IMR-90 (cell line): ENCODE results near the gene USH2A.

ENCODE experiments used
- BHLHE40 ChIP-seq: fragments of 150-350 bp; IDR thresholded peaks from 2 replicates; pipeline ENCODE4 v1.6.1; 2016; ENCODE audit warnings: mild to moderate bottlenecking, low read depth, low read length
- CEBPB ChIP-seq: IDR thresholded peaks from 2 replicates; pipeline ENCODE4 v1.6.1; 2012; ENCODE audit warnings: low read depth, low read length, improper control_type of control experiment
- CHD1 ChIP-seq: IDR thresholded peaks from 2 replicates; pipeline ENCODE4 v1.6.1; 2012; ENCODE audit warnings: low read depth, low read length, improper control_type of control experiment
- CTCF ChIP-seq: conservative IDR thresholded peaks from 2 replicates; pipeline ENCODE4 v1.5.1; 2012; ENCODE audit warnings: mild to moderate bottlenecking, low read depth, low read length, improper control_type of control experiment
- FOS ChIP-seq: fragments of 150-350 bp; IDR thresholded peaks from 2 replicates; pipeline ENCODE4 v1.6.1; 2016; ENCODE audit warnings: low read depth, low read length
- MAFK ChIP-seq: IDR thresholded peaks from 2 replicates; pipeline ENCODE4 v1.6.1; 2012; ENCODE audit warnings: low read depth, low read length, improper control_type of control experiment
- MAZ ChIP-seq: IDR thresholded peaks from 2 replicates; pipeline ENCODE4 v1.6.1; 2012; ENCODE audit warnings: low read depth, mild to moderate bottlenecking, low read length, improper control_type of control experiment, moderate library complexity, borderline replicate concordance
- MXI1 ChIP-seq: IDR thresholded peaks from 2 replicates; pipeline ENCODE4 v1.6.1; 2012; ENCODE audit warnings: low read depth, mild to moderate bottlenecking, low read length, moderate library complexity, borderline replicate concordance
- POLR2A ChIP-seq: IDR thresholded peaks from 2 replicates; pipeline ENCODE4 v1.6.1; 2012; ENCODE audit warnings: mild to moderate bottlenecking, low read depth, low read length
- RCOR1 ChIP-seq: IDR thresholded peaks from 2 replicates; pipeline ENCODE4 v1.6.1; 2012; ENCODE audit warnings: mild to moderate bottlenecking, low read length, improper control_type of control experiment; ENCODE audit not compliant: insufficient replicate concordance
- RFX5 ChIP-seq: IDR thresholded peaks from 2 replicates; pipeline ENCODE4 v1.8.0; 2012; ENCODE audit warnings: low read depth, mild to moderate bottlenecking, low read length, moderate library complexity
- SMC3 ChIP-seq: fragments of 150-350 bp; IDR thresholded peaks from 2 replicates; pipeline ENCODE4 v1.6.1; 2016; ENCODE audit warnings: low read depth, mild to moderate bottlenecking, antibody characterized with exemption, low read length, moderate library complexity
- USF2 ChIP-seq: fragments of 150-350 bp; IDR thresholded peaks from 2 replicates; pipeline ENCODE4 v1.6.1; 2017; ENCODE audit warnings: mild to moderate bottlenecking, antibody characterized with exemption, low read length, low read depth

GRCh38 chr1:215710899-215711225 is 712.4 kb downstream of the USH2A start:
- no peak for TF ChIP-seq SMC3
- no peak for TF ChIP-seq POLR2A
- no peak for TF ChIP-seq RFX5
- no peak for TF ChIP-seq CTCF
- no peak for TF ChIP-seq CHD1
- no peak for TF ChIP-seq MAZ
- TF ChIP-seq FOS = no peak
- no peak for TF ChIP-seq MXI1
- TF ChIP-seq USF2 = no peak
- no peak for TF ChIP-seq CEBPB
- no peak for TF ChIP-seq BHLHE40
- no peak for TF ChIP-seq RCOR1
- TF ChIP-seq MAFK = no peak
